Measurements from ENCODE around the gene CLIP4.

GRCh38 chr2:29215739-29216608, 100.8 kb downstream of the CLIP4 start:
- TF ChIP-seq EZH2 (IDR thresholded peaks at IDR 0.05; ENCODE audit: low read length, unreplicated experiment) (no peak), CTCF (conservative IDR thresholded peaks at IDR 0.05; ENCODE audit: low read depth, low read length) (no peak), EZH2phosphoT487 (IDR thresholded peaks at IDR 0.05; ENCODE audit: borderline replicate concordance, low read length) (no peak)
